Caco-2 (cell line): ENCODE data around the gene SLFN11. TPM values are rescaled to one million over a fixed set of nuclear protein-coding genes. Genes with fewer than 3 reads are reported as not detected.
"Not testable (repeated sequence)": the region's sequence is repeated elsewhere in the genome, so short reads cannot be mapped to it uniquely, and the experiment has no call there.

Experiments
- BruUV-seq: library from RNA; stranded (reverse); fragments of 400-500 nt; replicated peaks from 2 replicates; lab custom pipeline; 2021; lab: Mats Ljungman, UMichigan
- CTCF ChIA-PET: fragments of 300-600 bp; sonication (Branson Sonifier 250); formaldehyde crosslinking; loops from one replicate; lab custom pipeline; 2022; ENCODE audit warnings: antibody characterized with exemption; lab: Charles Lee
- POLR2A ChIA-PET: fragments of 300-600 bp; sonication (Branson Sonifier 250); formaldehyde crosslinking; loops from one replicate; lab custom pipeline; 2022; ENCODE audit warnings: antibody characterized with exemption; lab: Charles Lee
- DNase-seq, 2 experiments: peaks; one replicate each; pipeline versions ENCODE4 v3.0.0 to v3.0.0-alpha.2; 2020 to 2022
- H3K27me3 ChIP-seq: replicated peaks from 2 replicates; pipeline ENCODE4 v1.6.0; 2011; ENCODE audit warnings: low read length; ENCODE audit not compliant: control insufficient read depth, insufficient read depth
- H3K36me3 ChIP-seq: 2 replicates; pipeline ENCODE4 v1.5.1; 2011; ENCODE audit warnings: low read length; ENCODE audit not compliant: control insufficient read depth, insufficient read depth
- H3K4me1 ChIP-seq: fragments of 250-450 bp; sonication (Bioruptor Pico); 2 replicates; pipeline ENCODE4 v1.5.1; 2020; ENCODE audit warnings: mild to moderate bottlenecking
- H3K4me3 ChIP-seq: 2 replicates; pipeline ENCODE4 v1.5.1; 2011; ENCODE audit warnings: low read depth, mild to moderate bottlenecking, control low read depth, low read length
- H3K9me3 ChIP-seq: fragments of 250-450 bp; sonication (Bioruptor Pico); 2 replicates; pipeline ENCODE4 v1.5.1; 2020; ENCODE audit warnings: mild to moderate bottlenecking, moderate library complexity
- H3K27ac Mint-ChIP-seq: one replicate; pipeline ENCODE4 v1.8.0; 2022; ENCODE audit warnings: mixed read lengths; ENCODE audit not compliant: unreplicated experiment
- H3K27me3 Mint-ChIP-seq: one replicate; pipeline ENCODE4 v1.8.0; 2022; ENCODE audit warnings: mixed read lengths; ENCODE audit not compliant: insufficient read depth, unreplicated experiment
- H3K36me3 Mint-ChIP-seq: one replicate; pipeline ENCODE4 v1.8.0; 2022; ENCODE audit warnings: mild to moderate bottlenecking, mixed read lengths; ENCODE audit not compliant: insufficient read depth, unreplicated experiment
- H3K4me1 Mint-ChIP-seq: one replicate; pipeline ENCODE4 v1.8.0; 2022; ENCODE audit warnings: low read depth, mixed read lengths; ENCODE audit not compliant: unreplicated experiment
- H3K4me3 Mint-ChIP-seq: one replicate; pipeline ENCODE4 v1.8.0; 2022; ENCODE audit warnings: mild to moderate bottlenecking, moderate library complexity, mixed read lengths; ENCODE audit not compliant: unreplicated experiment
- H3K9me3 Mint-ChIP-seq: one replicate; pipeline ENCODE4 v1.8.0; 2022; ENCODE audit warnings: mixed read lengths; ENCODE audit not compliant: unreplicated experiment
- CTCF ChIP-seq, 2 experiments: fragments of 200-600 bp in 1 of 2; IDR thresholded peaks; 1 replicate in 1 of 2; 2 replicates in 1 of 2; pipeline versions ENCODE4 v1.5.1 to v1.8.0; 2011 to 2022; ENCODE audit warnings: antibody characterized with exemption in 1 of 2, control low read depth in 1 of 2, inconsistent platforms in 1 of 2, low read depth in 1 of 2, low read length in 1 of 2, mild to moderate bottlenecking in 1 of 2, moderate library complexity in 1 of 2; ENCODE audit not compliant: insufficient read depth in 1 of 2, severe bottlenecking in 1 of 2, unreplicated experiment in 1 of 2
- intact Hi-C: fragments of 100-400 bp; cut with micrococcal nuclease; formaldehyde crosslinking; loops from one replicate; pipeline ENCODE4 v1.10.0; 2022; ENCODE audit not compliant: unreplicated experiment
- total RNA-seq: library from RNA; stranded (reverse); gene quantifications from 2 replicates; pipeline ENCODE4 v1.2.3, GENCODE V29; 2022

Gene SLFN11
- total RNA-seq, 1 experiment from 2014 or later = not detected

GRCh38 chr17:35404360-35404759, 30.9 kb upstream of the SLFN11 start:
- no peaks in the 10 kb centered on the region for H3K36me3 Mint-ChIP-seq
- no peak overlapping the region for H3K4me3 Mint-ChIP-seq
- peaks cover 3% of the 10 kb centered on the region for H3K27me3 Mint-ChIP-seq
- no peaks in the 10 kb centered on the region for H3K4me1 Mint-ChIP-seq
- no peaks in the 10 kb centered on the region for H3K4me1 ChIP-seq
- no peaks in the 10 kb centered on the region for H3K36me3 ChIP-seq
- BruUV-seq = no TSS peak
- no peak overlapping the region for H3K27ac Mint-ChIP-seq
- ChIA-PET POLR2A (no interaction called here), CTCF (no interaction called here)
- TF ChIP-seq CTCF (IDR thresholded peaks at IDR 0.05; ENCODE audit: insufficient read depth in 1 of 2, low read depth in 1 of 2, low read length in 1 of 2, severe bottlenecking in 1 of 2, unreplicated experiment in 1 of 2) = no peak
- no peaks in the 10 kb centered on the region for H3K9me3 Mint-ChIP-seq
- H3K27me3 ChIP-seq = no peaks in the 10 kb centered on the region; the same call in 1 of the 2 replicates
- intact Hi-C loops = no loop called here
- H3K9me3 ChIP-seq = no peaks in the 10 kb centered on the region
- no peak overlapping the region for H3K4me3 ChIP-seq
- no peak for DNase-seq

GRCh38 chr17:35393783-35394182, 20.4 kb upstream of the SLFN11 start:
- H3K4me3 Mint-ChIP-seq = peak overlapping the region; percentile 63
- H3K4me1 Mint-ChIP-seq, H3K36me3 Mint-ChIP-seq, intact Hi-C loops, DNase-seq, H3K27ac Mint-ChIP-seq, H3K4me1 ChIP-seq, H3K4me3 ChIP-seq, H3K9me3 Mint-ChIP-seq, H3K27me3 Mint-ChIP-seq, H3K36me3 ChIP-seq, H3K27me3 ChIP-seq, CTCF ChIA-PET, H3K9me3 ChIP-seq, POLR2A ChIA-PET, BruUV-seq: not testable (repeated sequence)

- H3K36me3 ChIP-seq = no peaks in the 10 kb centered on the region
- ChIA-PET POLR2A (no interaction called here), CTCF (no interaction called here)
- no peaks in the 10 kb centered on the region for H3K9me3 Mint-ChIP-seq
- no peaks in the 10 kb centered on the region for H3K9me3 ChIP-seq
- H3K27ac Mint-ChIP-seq = no peak overlapping the region
- no peaks in the 10 kb centered on the region for H3K27me3 ChIP-seq
- no peak overlapping the region for H3K4me3 ChIP-seq
- no peak for DNase-seq
- no peak for TF ChIP-seq CTCF (IDR thresholded peaks at IDR 0.05; ENCODE audit: insufficient read depth in 1 of 2, low read depth in 1 of 2, low read length in 1 of 2, severe bottlenecking in 1 of 2, unreplicated experiment in 1 of 2)
- no peaks in the 10 kb centered on the region for H3K4me1 ChIP-seq
- H3K27me3 Mint-ChIP-seq = peaks cover 10% of the 10 kb centered on the region
- no TSS peak for BruUV-seq
- intact Hi-C loops = no loop called here
- no peak overlapping the region for H3K4me3 Mint-ChIP-seq
- peaks cover 6% of the 10 kb centered on the region for H3K4me1 Mint-ChIP-seq
- H3K36me3 Mint-ChIP-seq = no peaks in the 10 kb centered on the region
These were observed 17.2 kb upstream of the SLFN11 start for GRCh38 chr17:35390663-35391062.

GRCh38 chr17:35390156-35390555, 16.7 kb upstream of the SLFN11 start:
- intact Hi-C loops = no loop called here
- no peak for DNase-seq
- Histone ChIP-seq H3K36me3 (no peaks in the 10 kb centered on the region), H3K9me3 (no peaks in the 10 kb centered on the region), H3K4me3 (no peak overlapping the region), H3K4me1 (no peaks in the 10 kb centered on the region), H3K27me3 (no peaks in the 10 kb centered on the region)
- POLR2A ChIA-PET = no interaction called here
- Mint-ChIP-seq H3K27me3 (peaks cover 8% of the 10 kb centered on the region), H3K27ac (no peak overlapping the region), H3K4me1 (peaks cover 6% of the 10 kb centered on the region), H3K4me3 (no peak overlapping the region), H3K9me3 (no peaks in the 10 kb centered on the region), H3K36me3 (no peaks in the 10 kb centered on the region)
- CTCF ChIA-PET = no interaction called here
- TF ChIP-seq CTCF (IDR thresholded peaks at IDR 0.05; ENCODE audit: insufficient read depth in 1 of 2, low read depth in 1 of 2, low read length in 1 of 2, severe bottlenecking in 1 of 2, unreplicated experiment in 1 of 2) = no peak
- no TSS peak for BruUV-seq
